ENCODE measurements around the gene TBCA. TPM values are rescaled to one million over a fixed set of nuclear protein-coding genes. Genes with fewer than 3 reads are reported as not detected.

Gene TBCA
- total RNA-seq, 1 donor: 91.5 TPM

- DNase-seq (ENCODE audit: low read depth): no peak
- H3K4me3 ChIP-seq (ENCODE audit: low read depth, low read length): peak overlapping the region; percentile 76
These were observed 954 bp downstream of the TBCA start for GRCh38 chr5:77774981-77775789.

DNA sequence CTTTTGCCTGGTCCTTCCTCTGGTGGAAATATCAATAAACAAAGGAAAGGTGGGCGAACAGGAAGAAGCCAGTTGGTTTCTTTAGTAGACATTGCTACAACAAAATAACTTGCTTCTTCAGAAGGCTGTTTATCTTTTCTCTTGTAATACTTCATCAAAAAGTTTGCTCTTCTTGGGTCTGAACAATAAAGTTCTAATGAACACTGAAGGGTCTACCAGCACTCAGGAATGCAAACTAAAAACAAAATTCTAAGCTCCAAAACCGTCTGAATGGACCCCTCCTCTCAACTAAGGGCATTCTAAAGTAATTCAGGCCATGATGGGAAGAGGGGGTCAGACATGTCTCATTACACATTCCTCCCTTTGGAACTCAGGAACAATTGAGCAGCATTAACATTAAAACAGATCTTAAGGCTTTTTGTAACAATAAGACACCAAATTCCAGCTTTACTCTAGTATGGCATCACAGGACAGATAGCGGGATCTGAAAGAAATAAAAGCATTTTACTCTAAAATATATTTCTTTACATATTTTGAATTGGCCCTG lies 2.3 kb downstream of the TBCA start:
- DNase-seq (ENCODE audit: low read depth): no peak
- TF ChIP-seq, protein P1, sequence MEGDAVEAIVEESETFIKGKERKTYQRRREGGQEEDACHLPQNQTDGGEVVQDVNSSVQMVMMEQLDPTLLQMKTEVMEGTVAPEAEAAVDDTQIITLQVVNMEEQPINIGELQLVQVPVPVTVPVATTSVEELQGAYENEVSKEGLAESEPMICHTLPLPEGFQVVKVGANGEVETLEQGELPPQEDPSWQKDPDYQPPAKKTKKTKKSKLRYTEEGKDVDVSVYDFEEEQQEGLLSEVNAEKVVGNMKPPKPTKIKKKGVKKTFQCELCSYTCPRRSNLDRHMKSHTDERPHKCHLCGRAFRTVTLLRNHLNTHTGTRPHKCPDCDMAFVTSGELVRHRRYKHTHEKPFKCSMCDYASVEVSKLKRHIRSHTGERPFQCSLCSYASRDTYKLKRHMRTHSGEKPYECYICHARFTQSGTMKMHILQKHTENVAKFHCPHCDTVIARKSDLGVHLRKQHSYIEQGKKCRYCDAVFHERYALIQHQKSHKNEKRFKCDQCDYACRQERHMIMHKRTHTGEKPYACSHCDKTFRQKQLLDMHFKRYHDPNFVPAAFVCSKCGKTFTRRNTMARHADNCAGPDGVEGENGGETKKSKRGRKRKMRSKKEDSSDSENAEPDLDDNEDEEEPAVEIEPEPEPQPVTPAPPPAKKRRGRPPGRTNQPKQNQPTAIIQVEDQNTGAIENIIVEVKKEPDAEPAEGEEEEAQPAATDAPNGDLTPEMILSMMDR (IDR thresholded peaks at IDR 0.05; ENCODE audit: insufficient read depth, low read depth, low read length): no peak
- H3K4me3 ChIP-seq (ENCODE audit: low read depth, low read length): no peak overlapping the region

More at GRCh38 chr5:77774981-77775789, 954 bp downstream of the TBCA start:
- TF ChIP-seq, protein P1 (IDR thresholded peaks at IDR 0.05; ENCODE audit: insufficient read depth, low read depth, low read length): no peak

DNA sequence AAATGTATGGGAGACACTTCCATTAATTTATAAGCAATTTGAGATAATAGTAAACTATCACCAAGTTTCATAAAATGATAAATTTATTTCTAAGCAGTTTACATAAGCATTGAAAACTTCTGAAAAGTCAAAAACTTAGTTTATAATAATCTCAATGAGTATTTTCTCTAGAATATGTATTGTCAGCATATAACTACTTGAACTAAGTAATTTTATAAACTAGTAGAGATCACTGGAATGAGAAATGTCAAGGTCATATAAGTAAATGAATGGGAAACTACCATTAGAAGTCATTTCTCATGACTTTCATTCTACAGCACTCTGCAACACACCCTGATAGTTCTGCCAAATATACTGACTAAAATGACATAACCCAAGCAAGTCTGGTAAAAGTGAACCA lies 3.4 kb downstream of the TBCA start:
- DNase-seq (ENCODE audit: low read depth): no peak
- no peak overlapping the region for H3K4me3 ChIP-seq (ENCODE audit: low read depth, low read length)

GRCh38 chr5:77771452-77771851 lies 4.7 kb downstream of the TBCA start:
- TF ChIP-seq, protein P1 (IDR thresholded peaks at IDR 0.05; ENCODE audit: insufficient read depth, low read depth, low read length): no peak
- no peak overlapping the region for H3K4me3 ChIP-seq (ENCODE audit: low read depth, low read length)
- DNase-seq (ENCODE audit: low read depth): no peak

More for the DNA sequence above, 3.4 kb downstream of the TBCA start:
- TF ChIP-seq, protein P1 (IDR thresholded peaks at IDR 0.05; ENCODE audit: insufficient read depth, low read depth, low read length): no peak

DNA sequence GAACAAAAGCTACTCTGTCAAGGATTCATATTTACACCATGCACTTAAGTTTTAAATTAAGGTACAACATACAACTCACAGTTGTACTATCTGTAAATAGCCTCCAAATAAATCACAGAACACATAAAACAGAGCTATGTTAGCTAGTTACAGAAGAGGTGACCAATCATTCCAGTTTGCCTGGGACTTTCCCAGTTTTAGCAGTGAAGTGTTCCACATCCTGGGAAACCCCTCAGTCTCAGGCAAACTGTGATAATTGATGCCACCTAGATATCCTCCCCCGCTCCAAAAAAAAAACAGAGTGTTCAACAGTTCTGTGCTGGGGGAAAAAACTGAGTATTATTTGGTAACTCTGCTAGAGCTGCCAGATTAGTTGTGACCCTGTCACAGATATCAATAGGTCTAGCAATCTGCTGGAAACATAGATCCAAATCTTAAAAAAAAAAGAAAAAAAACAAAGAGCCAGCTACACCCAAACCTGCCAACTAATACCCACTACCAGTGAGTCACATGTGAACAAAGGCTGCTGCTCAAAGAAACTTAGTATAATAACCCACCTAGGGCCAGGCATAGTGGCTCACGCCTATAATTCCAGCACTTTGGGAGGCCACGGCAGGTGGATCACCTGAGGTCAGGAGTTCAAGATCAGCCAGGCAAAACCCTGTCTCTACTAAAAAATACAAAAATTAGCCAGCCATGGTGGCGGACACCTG lies 5.7 kb downstream of the TBCA start:
- no peak for DNase-seq (ENCODE audit: low read depth)
- no peak overlapping the region for H3K4me3 ChIP-seq (ENCODE audit: low read depth, low read length)
- TF ChIP-seq, protein P1 (IDR thresholded peaks at IDR 0.05; ENCODE audit: insufficient read depth, low read depth, low read length): no peak

GRCh38 chr5:77768978-77769377 lies 7.2 kb downstream of the TBCA start:
- TF ChIP-seq, protein P1 (IDR thresholded peaks at IDR 0.05; ENCODE audit: insufficient read depth, low read depth, low read length): no peak
- no peak for DNase-seq (ENCODE audit: low read depth)
- H3K4me3 ChIP-seq (ENCODE audit: low read depth, low read length): no peak overlapping the region
